ENCODE measurements around the gene CCDC81. TPM values are rescaled to one million over a fixed set of nuclear protein-coding genes. Genes with fewer than 3 reads are reported as not detected.
"Not testable (repeated sequence)": the region's sequence is repeated elsewhere in the genome, so short reads cannot be mapped to it uniquely, and the experiment has no call there.

The CCDC81 gene
- total RNA-seq, 1 donor from 2014 or later: 1.0 TPM

DNA sequence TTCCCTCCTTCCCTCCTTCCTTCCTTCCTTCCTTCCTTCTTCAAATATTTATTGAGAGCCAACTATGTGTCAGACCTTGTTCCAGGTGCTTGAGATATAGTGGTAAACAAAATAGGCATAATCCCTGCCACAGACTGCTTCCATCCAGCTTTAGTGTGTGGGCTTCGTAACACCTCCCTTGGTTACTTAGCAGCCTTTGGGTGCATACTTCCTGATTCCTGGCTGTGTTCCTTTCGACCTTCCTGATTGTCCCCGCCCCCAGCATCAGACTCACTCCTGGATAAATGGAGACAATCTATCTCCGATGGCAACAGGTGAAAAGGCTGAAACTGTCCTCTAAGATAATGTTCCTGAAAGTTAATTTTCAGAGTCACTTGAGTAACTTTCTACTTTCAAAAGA is 13.5 kb downstream of the CCDC81 start:
- DNase-seq (ENCODE audit: low spot score): no peak

- DNase-seq (ENCODE audit: low spot score): no peak
Measured at GRCh38 chr11:86390487-86390886, 15.8 kb downstream of the CCDC81 start.

GRCh38 chr11:86395061-86395551 is 20.4 kb downstream of the CCDC81 start:
- DNase-seq (ENCODE audit: low spot score): no peak

DNA sequence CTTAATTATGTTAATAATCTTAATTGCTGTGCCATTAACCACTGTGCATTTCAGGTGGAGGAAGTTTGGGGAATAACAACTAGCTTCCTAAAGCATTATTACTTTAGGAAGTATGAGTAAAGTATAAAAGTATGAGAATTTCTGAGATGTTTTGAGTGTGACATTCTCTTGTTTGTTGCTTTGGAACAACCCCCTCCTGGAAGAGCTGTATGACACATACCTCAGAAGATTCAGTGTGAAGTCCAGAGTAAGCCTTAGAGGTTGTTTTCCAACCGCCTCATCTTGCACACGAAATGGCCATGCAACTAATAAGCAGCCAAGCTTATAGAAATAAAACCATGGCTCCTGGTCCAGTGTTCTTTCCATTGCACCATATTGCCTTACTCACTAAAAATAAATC is 21.7 kb downstream of the CCDC81 start:
- DNase-seq (ENCODE audit: low spot score): no peak

DNA sequence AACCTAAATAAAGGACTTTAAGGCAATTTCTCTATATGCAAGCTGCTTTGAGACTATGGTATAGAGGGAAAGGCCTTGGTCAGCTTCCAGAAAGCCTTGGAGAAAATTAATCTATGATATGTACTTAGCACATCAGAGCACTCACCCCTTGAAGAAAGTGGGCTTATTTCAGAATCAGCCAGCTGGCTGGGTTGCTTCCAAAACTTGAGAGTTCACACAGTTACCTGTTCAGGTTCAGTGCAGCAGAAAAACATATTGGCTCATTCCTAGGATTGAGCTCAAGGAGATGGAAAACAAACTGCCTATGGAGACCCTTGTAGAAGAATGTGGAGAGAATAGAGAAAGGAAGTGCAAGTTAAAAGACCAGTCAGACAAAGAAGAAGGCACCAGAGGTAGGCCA is 22.7 kb downstream of the CCDC81 start:
- DNase-seq (ENCODE audit: low spot score): no peak

- DNase-seq (ENCODE audit: low spot score): no peak
Measured at GRCh38 chr11:86398106-86398505, 23.4 kb downstream of the CCDC81 start.

DNA sequence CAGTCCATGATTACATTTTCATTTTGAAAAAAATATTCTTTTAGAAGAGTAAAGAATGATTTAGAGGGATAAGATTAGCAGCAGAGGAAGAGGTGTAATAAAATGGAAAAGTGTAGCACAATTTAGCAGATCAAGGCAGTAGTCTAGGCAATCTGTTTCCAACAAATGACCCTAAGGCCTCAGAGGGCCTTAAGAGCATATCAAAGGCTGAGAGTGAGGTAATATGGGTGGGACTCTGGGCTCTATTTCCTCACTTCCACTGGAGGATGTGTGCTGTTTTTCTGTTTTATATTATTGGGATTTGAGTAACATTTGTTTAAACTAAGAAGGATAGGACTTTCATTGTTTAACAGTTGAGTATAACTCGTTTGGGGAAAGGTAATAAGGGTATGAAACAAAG is 28.8 kb downstream of the CCDC81 start:
- DNase-seq (ENCODE audit: low spot score): no peak

DNA sequence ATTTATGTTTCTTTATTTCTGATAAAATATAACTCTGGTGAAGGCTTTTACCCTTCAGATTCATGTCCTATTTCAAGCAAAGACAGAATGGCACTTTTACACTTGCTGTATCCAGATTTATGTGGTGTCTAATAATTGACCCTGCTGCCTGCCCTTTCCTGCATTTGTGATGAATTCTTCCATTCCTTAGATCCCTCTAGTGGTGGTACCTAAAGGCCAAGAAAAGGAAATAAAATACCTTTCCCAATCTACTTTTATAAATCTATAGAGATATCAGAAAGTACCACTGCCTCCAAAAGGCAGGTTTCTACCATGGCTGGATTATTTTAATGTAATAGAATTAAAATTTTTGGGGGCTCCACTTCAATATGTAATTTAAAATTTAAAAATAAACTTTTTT is 34.2 kb downstream of the CCDC81 start:
- DNase-seq (ENCODE audit: low spot score): no peak

- no peak for DNase-seq (ENCODE audit: low spot score)
Measured at GRCh38 chr11:86414032-86414431, 39.3 kb downstream of the CCDC81 start.

DNA sequence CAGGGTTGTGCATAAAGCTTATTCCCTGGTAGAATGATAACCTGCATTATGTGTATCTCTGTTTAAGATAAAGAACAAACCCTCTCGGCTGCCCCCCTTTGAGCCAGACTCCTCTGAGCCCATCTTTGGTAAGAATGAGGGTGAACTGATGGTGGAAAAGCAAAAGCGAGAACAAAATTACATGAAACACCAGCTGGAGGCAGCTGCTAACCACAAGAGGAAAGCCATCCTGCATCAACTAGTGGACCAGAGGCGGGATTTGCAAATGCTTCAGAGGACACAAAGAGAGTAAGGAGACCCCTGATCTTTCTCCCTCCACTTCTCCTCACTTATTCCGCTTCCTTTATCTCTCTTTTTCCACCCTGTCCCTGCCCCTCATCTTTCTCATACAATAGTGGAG is 40.3 kb downstream of the CCDC81 start:
- no peak for DNase-seq (ENCODE audit: low spot score)

- no peak for DNase-seq (ENCODE audit: low spot score)
Measured at GRCh38 chr11:86416494-86416893, 41.8 kb downstream of the CCDC81 start.

- not testable (repeated sequence) for DNase-seq (ENCODE audit: low spot score)
Measured at GRCh38 chr11:86416951-86417350, 42.3 kb downstream of the CCDC81 start.

DNA sequence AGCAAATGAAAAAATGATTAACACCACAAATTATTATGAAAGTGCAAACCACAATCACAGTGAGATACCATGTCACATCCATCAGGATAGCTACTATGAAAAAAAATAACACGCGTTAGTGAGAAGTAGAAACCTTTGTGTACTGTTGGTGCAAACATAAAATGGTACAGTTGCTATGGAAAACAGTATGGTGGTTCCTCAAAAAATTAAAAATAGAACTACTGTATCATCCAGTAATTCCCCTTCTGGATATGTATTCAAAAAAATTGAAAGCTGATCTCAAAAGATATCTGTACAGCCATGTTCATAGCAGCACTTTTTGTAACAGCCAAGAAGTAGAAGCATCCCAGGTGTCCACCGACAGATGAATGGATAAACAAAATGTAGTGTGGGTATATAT is 43.4 kb downstream of the CCDC81 start:
- no peak for DNase-seq (ENCODE audit: low spot score)

DNA sequence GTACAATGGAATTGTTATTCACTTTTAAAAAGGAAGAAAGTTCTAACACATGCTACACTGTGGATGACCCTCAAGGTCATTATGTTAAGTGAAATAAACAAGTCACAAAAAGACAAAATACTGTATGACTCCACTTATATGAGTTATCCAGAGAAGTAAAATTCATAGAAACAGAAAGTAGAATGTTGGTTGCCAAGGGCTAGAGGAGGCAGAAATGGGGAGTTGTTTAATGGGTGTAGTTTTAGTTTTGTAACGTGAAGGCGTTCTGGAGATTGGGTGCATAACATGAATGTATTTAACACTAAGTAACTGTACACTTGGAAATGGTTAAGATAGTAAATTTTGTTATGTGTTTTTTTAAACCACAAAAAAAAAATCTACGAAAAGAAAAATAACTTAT is 43.8 kb downstream of the CCDC81 start:
- DNase-seq (ENCODE audit: low spot score): no peak

DNA sequence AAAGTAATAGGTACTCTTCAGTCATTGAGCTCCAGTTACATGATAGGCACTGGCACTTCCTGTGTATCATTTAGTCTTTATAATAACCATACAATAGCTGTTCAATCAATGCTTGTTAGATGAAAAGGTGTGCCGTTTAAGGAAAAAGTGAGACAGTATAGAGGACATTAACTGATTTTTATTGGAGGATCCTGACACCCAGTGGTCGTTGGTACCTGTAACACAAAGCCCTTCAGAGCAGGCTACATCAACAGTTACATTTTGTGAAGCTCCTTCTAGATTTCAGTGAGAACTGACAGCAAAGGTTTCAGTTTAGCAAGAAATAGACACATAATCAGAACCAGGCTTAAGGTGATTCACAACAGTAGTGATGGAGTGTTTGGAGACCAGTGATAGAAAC is 44.2 kb downstream of the CCDC81 start:
- no peak for DNase-seq (ENCODE audit: low spot score)

- no peak for DNase-seq (ENCODE audit: low spot score)
Measured at GRCh38 chr11:86421946-86422345, 47.3 kb downstream of the CCDC81 start.

- DNase-seq (ENCODE audit: low spot score): no peak
Measured at GRCh38 chr11:86422371-86422770, 47.7 kb downstream of the CCDC81 start.

GRCh38 chr11:86423488-86423887 is 48.8 kb downstream of the CCDC81 start:
- not testable (repeated sequence) for DNase-seq (ENCODE audit: low spot score)

GRCh38 chr11:86427441-86427840 is 52.8 kb downstream of the CCDC81 start:
- DNase-seq (ENCODE audit: low spot score): no peak

- DNase-seq (ENCODE audit: low spot score): no peak
Measured at GRCh38 chr11:86431258-86431657, 56.6 kb downstream of the CCDC81 start.

- DNase-seq (ENCODE audit: low spot score): not testable (repeated sequence)
Measured at GRCh38 chr11:86433361-86434095, 58.8 kb downstream of the CCDC81 start.

DNA sequence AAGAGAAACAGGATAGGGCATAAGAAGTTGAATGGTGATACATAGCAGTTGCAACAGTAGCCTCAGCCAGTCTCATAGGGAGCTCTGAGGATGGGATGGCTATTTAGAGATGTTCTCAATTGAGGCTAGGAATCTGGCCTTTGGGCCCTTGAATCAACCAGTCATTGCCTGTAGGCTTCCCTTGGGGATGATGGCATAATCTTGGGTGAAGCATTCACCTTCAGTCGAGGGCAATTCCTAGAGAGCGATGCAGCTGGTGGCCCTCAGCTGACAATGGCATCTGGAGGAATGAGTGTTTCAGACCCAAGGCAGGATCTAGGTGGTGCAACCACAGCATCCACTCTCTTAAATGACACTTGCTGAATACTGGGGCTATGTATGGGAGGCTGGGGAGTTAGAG is 61.0 kb downstream of the CCDC81 start:
- no peak for DNase-seq (ENCODE audit: low spot score)

- no peak for DNase-seq (ENCODE audit: low spot score)
Measured at GRCh38 chr11:86438685-86439084, 64.0 kb downstream of the CCDC81 start.

- DNase-seq (ENCODE audit: low spot score): no peak
Measured at GRCh38 chr11:86440305-86440716, 65.6 kb downstream of the CCDC81 start.

Data from ureter (tissue), 1 donor.